ENCODE data around the gene CELF5. TPM values are rescaled to one million over a fixed set of nuclear protein-coding genes. Genes with fewer than 3 reads are reported as not detected.
"Not testable (repeated sequence)": the region's sequence is repeated elsewhere in the genome, so short reads cannot be mapped to it uniquely, and the experiment has no call there.

Gene CELF5
- polyA plus RNA-seq, 3 donors: 0.38 to 0.82 (median 0.54) TPM

GRCh38 chr19:3316132-3316648, 91.7 kb downstream of the CELF5 start:
- DNase-seq (ENCODE audit: low read depth in 3 of 3, low spot score in 2 of 3): no peak

DNA sequence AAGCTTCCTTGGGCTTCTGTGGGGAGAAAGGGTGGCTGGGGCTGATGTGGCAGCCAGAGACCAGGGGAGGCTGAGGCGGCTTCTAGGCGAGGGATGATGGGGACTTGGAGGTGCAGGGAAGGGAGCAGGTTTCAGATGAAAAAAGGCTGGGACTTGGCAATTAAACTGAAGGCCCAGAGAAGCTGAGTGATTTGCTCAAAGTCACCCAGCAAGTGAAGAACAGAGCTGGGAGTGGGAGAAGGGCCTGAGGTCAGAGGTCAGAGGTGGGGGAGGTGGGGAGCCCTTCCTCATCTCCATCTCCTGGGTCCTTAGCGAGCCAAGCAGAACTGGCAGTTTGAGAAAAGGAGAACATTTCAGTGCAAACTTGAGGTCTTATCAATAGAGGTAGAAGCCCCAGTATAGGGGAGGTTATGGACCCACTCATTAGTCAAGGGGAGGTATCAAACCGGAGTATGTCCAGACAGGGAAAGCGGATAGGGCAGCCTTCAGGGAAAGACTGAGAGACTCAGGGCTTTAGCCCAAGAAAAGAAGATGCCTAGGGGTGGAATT, 92.3 kb downstream of the CELF5 start:
- DNase-seq (ENCODE audit: low read depth in 3 of 3, low spot score in 2 of 3): no peak

DNA sequence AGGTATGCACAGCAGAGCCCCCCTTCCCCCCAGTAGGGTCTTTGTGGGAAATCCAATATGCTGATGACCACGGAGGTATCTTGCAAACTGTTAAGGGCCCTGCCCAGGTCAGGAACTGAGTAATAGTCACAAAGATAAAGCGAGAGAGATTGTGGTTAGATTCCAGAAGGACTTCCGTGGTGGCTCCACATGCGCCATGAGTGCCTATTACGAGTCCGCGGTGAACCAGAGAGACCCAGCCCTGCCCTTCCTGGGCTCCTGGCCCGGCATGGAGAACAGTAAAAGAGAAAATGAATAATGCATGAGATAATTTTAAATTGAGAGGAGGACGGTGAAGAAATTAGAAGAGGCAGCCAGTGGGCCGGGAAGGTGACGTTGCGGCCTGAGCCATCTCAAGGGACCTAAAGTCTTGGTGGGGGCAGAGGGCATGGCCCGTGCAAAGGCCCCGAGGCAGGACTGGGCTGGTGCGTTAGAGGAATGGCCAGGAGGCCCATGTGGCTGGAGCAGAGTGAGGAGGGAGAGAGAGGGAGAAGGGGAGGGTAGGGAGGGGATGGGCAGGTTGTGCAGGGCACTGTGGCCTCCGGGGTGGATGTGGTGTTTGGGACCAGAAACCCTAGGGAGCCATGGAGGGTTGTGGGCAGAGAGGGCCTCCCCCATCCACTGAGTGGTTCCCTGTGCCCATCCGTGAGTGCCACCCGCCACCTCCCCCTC, 95.3 kb downstream of the CELF5 start:
- DNase-seq (ENCODE audit: low read depth in 3 of 3, low spot score in 2 of 3): no peak

GRCh38 chr19:3320354-3320670, 95.9 kb downstream of the CELF5 start:
- DNase-seq (ENCODE audit: low read depth in 3 of 3, low spot score in 2 of 3): no peak

- DNase-seq (ENCODE audit: low read depth in 3 of 3, low spot score in 2 of 3): no peak
These were observed 96.4 kb downstream of the CELF5 start for GRCh38 chr19:3320853-3321252.

DNA sequence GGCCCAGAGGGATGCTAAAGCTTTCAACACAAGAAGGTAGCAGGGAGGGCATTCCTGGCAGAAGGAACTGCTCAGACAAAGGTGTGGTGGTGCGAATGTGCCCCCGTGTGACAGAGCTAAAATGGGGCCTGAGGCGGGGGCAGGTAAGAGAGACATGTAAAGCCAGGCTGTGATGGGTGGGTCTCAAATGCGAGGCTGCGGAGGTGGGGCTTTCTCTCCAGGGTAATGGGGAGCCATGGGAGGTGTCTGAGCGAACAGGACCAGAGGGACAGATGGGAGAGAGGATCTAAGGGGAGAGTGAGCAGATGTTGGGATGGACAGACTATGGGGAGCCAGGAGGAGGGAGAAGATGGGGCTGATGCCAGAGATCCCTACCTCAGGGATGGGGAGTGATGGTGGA, 97.2 kb downstream of the CELF5 start:
- no peak for DNase-seq (ENCODE audit: low read depth in 3 of 3, low spot score in 2 of 3)

DNA sequence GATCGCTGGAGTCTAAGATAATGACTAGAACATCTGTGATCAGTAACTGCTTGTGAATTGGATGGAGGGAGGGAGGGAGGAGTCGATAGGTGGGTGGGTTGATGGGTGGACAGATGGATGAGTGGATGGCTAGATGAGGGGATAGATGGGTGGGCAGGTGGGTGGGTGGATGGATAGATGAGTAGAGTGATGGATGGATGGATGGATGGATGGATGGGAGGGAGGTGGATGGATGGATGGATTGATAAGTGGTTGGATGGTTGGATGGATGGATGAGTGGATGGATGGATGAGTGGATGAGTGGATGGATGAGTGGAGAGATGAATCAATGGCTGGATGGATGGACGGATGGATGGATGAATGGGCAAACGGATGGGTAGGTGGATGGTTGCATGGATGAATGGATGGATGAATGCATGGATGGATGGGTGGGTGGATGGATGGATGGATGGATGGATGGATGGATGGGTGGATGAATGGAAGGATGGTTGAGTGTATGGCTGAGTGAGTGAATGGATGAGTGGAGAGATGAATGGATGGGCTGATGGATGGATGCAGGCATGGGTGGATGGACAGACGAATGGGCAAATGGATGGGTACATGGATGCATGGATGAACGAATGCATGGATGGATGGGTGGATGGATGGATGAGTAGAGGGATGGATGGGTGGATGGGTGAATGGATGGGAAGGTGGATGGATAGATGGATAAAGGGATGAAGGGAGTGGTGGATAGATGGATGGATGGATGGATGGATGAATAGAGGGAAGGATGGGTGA, 97.9 kb downstream of the CELF5 start:
- DNase-seq (ENCODE audit: low read depth in 3 of 3, low spot score in 2 of 3): no peak

DNA sequence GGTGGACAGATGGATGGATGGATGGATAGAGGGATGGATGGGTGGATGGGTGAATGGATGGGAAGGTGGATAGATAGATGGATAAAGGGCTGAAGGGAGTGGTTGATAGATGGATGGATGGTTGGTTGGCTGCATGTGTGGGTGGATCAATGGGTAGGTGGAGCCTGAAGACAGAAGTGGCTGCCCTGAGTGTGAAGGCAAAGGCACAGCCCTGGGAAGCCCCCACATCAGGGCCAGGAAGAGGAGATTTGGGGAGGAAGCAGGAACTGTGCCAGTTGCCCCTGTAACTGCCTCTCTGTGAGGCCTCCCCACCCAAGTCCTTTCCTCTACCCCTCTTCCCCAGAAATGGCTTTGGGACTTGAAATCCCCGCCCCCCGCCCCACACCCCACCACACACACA, 98.6 kb downstream of the CELF5 start:
- no peak for DNase-seq (ENCODE audit: low read depth in 3 of 3, low spot score in 2 of 3)

- no peak for DNase-seq (ENCODE audit: low read depth in 3 of 3, low spot score in 2 of 3)
These were observed 99.2 kb downstream of the CELF5 start for GRCh38 chr19:3323658-3324057.

DNA sequence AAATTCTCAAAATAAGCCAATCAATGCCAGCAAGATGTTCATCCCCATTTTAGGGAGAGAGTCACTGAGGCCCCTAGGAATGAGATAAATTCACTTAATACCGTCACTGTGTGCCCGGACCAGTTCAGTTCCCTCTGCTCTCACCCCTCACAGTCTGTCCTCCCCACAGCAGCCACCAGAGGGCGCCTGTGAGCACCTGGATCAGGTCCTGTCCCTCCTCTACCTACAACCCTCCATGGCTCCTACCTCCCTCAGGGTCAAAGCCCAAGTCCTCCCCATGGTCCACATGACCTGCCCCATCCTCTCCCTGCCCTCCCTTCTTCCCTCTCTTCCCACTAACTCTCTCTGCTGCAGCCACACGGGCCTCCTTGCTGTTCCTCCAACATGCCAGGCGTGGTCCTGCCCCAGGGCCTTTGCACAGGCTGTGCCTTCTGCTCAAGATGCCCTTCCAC, 100.0 kb downstream of the CELF5 start:
- no peak for DNase-seq (ENCODE audit: low read depth in 3 of 3, low spot score in 2 of 3)

GRCh38 chr19:3325451-3325850, 101.0 kb downstream of the CELF5 start:
- no peak for DNase-seq (ENCODE audit: low read depth in 3 of 3, low spot score in 2 of 3)

DNA sequence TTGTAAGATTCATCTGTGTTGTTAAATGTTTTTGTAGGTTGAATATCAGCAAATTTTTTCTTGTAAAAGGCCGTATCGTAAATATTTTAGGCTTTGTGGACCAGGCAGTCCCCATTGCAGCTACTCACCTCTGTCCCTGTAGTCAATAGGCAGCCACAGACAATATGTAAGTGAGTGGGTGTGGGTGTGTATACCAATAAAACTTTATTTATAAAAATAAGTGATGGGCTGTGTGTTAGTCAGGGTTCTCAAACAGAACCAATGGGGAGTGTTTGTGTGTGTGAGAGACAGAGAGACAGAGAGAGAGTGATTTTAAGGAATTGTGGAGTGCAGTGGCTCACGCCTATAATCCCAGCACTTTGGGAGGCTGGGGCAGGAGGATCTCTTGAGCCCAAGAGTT, 104.3 kb downstream of the CELF5 start:
- no peak for DNase-seq (ENCODE audit: low read depth in 3 of 3, low spot score in 2 of 3)

DNA sequence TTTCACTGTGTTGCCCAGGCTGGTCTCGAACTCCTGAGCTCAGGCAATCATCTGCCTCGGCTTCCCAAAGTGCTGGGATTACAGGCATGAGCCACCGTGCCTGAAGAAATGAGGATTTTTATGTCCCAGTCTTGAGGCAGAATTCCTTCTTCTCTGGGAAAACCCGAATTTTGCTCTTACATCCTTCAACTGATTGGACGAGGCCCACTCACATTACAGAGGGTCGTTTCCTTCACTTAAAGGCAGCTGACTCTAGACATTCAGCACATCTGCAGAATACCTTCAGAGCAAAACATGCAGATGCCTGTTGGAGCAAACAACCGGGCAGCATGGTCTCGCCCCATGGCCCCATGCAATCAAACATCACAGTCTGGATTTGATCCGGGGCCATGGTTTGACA, 105.6 kb downstream of the CELF5 start:
- no peak for DNase-seq (ENCODE audit: low read depth in 3 of 3, low spot score in 2 of 3)

DNA sequence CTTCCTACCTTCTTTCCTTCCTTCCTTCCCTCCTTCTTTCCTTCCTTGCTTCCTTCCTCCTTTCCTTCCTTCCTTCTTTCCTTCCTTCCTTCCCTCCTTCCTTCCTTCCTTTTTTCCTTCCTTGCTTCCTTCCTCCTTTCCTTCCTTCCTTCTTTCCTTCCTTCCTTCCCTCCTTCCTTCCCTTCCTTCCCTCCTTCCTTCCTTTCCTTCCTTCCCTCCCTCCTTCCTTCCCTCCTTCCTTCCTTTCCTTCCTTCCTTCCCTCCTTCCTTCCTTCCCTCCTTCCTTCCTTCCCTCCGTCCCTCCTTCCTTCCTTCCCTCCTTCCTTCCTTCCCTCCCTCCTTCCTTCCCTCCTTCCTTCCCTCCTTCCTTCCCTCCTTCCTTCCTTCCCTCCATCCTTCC, 107.8 kb downstream of the CELF5 start:
- not testable (repeated sequence) for DNase-seq (ENCODE audit: low read depth in 3 of 3, low spot score in 2 of 3)

DNA sequence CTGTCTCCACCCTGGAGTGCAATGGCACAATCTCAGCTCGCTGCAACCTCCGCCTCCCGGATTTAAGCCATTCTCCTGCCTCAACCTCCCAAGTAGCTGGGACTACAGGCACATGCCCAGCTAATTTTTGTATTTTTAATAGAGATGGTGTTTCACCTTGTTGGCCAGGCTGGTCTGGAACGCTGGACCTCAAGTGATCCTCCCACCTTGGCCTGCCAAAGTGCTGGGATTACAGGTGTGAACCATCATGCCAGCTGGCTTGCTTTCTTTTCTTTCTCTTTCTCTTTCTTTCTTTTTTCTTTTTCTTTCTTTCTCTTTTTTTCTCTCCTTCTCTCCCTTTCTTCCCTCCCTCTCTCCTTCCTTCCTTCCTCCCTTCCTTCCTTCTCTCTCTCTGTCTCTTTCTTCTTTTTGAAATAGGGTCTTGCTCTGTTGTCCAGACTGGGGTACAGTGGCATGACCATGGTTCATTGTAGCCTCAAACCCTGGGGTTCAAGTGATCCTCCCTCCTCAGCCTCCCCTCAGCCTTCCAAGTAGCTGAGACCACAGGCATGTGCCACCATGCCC, 108.6 kb downstream of the CELF5 start:
- no peak for DNase-seq (ENCODE audit: low read depth in 3 of 3, low spot score in 2 of 3)

DNA sequence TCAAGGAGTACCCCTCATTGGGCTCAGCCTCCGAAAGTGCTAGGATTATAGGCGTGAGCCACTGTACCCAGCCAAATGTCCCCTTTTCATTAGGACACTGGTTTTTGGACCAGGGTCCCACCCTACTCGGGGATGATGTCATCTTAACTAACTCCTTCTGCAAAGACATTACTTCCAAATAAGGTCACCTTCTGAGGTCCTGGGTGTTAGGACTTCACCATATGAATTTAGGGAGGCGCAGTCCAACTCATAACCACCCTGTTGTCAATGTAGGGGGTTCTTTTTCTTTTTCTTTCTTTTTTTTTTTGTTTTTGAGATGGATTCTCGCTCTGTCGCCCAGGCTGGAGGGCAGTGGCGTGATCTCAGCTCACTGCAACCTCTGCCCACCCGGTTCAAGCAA, 109.2 kb downstream of the CELF5 start:
- DNase-seq (ENCODE audit: low read depth in 3 of 3, low spot score in 2 of 3): no peak

DNA sequence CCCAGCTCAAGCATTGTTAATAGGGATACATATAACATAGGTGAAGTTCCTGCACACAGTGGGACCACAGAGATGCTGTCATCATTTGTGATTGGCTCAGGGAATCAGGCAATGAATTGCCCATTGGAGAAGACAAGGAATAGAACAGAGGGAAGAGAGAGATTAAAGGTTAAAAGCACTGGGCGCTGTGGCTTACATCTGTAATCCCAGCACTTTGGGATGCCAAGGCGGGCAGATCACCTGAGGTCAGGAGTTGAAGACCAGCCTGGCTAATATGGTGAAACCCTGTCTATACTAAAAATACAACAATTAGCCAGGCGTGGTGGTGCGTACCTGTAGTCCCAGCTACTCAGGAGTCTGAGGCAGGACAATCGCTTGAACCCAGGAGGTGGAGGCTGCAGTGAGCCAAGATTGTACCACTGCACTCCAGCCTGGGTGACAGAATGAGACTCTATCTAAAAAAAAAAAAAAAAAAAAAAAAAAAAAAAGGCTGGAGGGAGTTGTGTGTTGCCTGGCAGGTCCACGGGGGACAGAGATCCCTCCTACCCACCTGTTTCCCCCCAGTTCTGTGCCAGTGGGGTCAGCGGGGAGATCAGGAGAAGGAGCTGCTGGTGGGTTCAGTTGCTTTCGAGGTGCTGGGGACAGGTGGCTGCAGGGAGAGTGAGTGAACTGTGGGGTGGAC, 110.4 kb downstream of the CELF5 start:
- DNase-seq (ENCODE audit: low read depth in 3 of 3, low spot score in 2 of 3): not testable (repeated sequence)

DNA sequence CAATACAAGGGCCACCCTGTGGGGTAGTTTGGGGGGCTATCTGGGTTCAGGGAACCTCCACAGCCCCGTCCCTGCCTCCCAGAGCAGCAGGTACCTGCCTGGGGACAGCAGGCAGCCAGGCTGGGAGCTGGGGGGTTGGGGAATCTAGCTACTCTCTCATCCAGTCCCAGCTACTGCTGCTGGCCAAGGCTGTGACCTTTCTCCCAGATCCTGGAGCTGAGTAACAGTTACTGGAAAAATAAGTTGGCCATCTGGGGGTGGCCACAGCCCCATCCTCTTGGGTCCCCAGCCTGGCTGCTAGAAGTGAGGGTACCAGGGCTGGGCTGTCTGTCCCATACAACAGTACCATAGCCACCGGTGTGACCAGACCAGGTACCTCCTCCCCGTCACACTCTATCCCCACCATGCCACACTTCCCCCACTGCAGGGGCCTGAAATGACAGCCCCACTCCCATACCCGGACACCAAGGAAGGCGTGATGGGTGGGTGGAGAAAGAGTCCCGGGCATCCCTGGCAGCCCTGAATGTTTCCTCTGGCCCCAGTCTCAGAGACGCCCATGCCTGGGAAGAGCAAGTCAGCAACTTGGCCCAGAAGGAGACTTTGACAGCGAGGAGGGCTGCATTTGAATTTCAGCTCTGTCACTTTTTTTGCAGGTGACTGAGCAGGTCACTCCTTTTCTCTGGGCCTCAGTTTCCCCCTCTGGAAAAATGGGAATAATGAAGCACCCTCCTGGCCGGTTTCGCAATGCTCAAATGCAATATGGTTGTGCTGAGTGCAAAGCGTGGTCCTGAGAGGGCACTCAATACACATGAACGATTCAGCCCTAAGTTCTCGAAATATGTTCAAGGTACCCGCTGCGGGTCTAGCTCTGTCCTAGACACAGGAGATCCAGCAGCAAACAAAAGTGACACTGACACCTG, 111.2 kb downstream of the CELF5 start:
- DNase-seq (ENCODE audit: low read depth in 3 of 3, low spot score in 2 of 3): no peak

DNA sequence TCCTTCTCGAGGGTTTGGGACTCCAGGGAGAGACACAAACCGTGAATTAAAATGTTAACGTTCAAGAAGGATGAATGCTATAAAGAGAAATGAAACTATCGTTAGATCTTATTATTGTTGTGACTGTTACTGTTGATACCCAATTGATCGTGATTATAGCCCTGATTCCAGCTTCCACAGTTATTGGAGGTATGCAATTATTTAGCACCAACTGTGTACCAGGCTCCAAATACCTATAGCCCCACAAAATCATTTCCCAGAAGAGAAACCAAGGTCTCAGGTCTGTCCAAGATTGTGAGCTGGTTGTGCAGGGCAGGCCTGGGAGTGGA, 111.9 kb downstream of the CELF5 start:
- DNase-seq (ENCODE audit: low read depth in 3 of 3, low spot score in 2 of 3): no peak

Data from right renal cortex interstitium (tissue), 3 donors.